Fibroblast of mammary gland (primary cell): ENCODE data around the gene NEK7.

ENCODE experiments used
- DNase-seq: peaks from one replicate; pipeline ENCODE4 v3.0.0-alpha.2; 2010; ENCODE audit warnings: low read depth
- H3K4me3 ChIP-seq: 2 replicates; pipeline ENCODE4 v1.5.1; 2011; ENCODE audit warnings: low read depth, mild to moderate bottlenecking, low read length, moderate library complexity; ENCODE audit not compliant: control insufficient read depth
- CTCF ChIP-seq: conservative IDR thresholded peaks from 2 replicates; pipeline ENCODE4 v1.5.1; 2011; ENCODE audit warnings: low read depth, low read length, inconsistent platforms; ENCODE audit not compliant: control insufficient read depth, insufficient read depth

NEK7 gene

GRCh38 chr1:198318085-198318484 is 161.3 kb downstream of the NEK7 start:
- no peak overlapping the region for H3K4me3 ChIP-seq
- DNase-seq = no peak
- no peak for TF ChIP-seq CTCF

- no peak for TF ChIP-seq CTCF
- H3K4me3 ChIP-seq = no peak overlapping the region
- no peak for DNase-seq
Observed at GRCh38 chr1:198320759-198321158, 164.0 kb downstream of the NEK7 start.

GRCh38 chr1:198326232-198326631 is 169.4 kb downstream of the NEK7 start:
- H3K4me3 ChIP-seq = no peak overlapping the region
- no peak for TF ChIP-seq CTCF
- no peak for DNase-seq

- DNase-seq = no peak
- TF ChIP-seq CTCF = no peak
- H3K4me3 ChIP-seq = no peak overlapping the region
Observed at GRCh38 chr1:198326915-198327314, 170.1 kb downstream of the NEK7 start.

GRCh38 chr1:198328458-198329032 is 171.7 kb downstream of the NEK7 start:
- no peak for DNase-seq
- H3K4me3 ChIP-seq = no peak overlapping the region
- TF ChIP-seq CTCF = no peak

- no peak overlapping the region for H3K4me3 ChIP-seq
- TF ChIP-seq CTCF = no peak
- no peak for DNase-seq
Observed at GRCh38 chr1:198330982-198331615, 174.3 kb downstream of the NEK7 start.
